ENCODE data around the gene FOXP3. TPM values are rescaled to one million over a fixed set of nuclear protein-coding genes. Genes with fewer than 3 reads are reported as not detected.

FOXP3 gene
- total RNA-seq, 1 experiment from 2014 or later, result 0.26 TPM

DNA sequence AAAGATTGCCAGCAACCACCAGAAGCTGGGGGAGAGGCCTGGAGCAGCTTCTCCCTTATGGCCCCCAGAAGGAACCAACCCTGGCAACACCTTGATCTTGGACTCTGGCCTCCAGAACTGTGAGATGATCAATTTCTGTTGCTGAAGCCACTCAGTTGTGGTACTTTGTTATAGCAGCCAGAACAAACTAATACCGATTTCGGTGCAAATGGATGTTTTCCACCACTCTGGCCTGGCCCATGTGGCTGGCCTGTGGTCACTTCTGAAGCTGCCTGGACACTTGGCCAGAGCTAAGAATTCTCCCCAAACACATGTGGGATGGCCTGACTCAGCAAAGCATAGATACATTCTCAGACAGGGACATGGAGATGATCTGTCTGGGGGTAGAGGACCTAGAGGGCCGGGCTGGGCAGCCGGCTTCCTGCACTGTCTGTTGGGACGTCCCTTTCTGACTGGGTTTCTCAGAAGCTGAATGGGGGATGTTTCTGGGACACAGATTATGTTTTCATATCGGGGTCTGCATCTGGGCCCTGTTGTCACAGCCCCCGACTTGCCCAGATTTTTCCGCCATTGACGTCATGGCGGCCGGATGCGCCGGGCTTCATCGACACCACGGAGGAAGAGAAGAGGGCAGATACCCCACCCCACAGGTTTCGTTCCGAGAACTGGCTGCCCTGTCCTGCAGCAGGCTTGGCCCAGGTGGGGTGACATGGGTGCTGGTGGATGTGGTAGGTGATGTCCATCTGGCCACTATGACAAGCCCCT is 4.1 kb downstream of the FOXP3 start:
- DNase-seq (ENCODE audit: low read depth, low spot score), result no peak
- Histone ChIP-seq H3K27ac (ENCODE audit: low read length) (no peak overlapping the region), H3K9me3 (ENCODE audit: control insufficient read depth, insufficient read depth, low read depth, low read length) (no peaks in the 10 kb centered on the region), H3K4me3 (ENCODE audit: low read depth in 2 of 2, low read length in 2 of 2) (no peak overlapping the region), H3K4me1 (ENCODE audit: control insufficient read depth, insufficient read depth, low read length) (no peaks in the 10 kb centered on the region), H3K27me3 (ENCODE audit: control insufficient read depth, insufficient read depth, low read length) (no peaks in the 10 kb centered on the region), H3K36me3 (ENCODE audit: control insufficient read depth, insufficient read depth, low read length) (no peaks in the 10 kb centered on the region)
- intact Hi-C loops (cut with micrococcal nuclease; ENCODE audit: unreplicated experiment) (no loop called here), in situ Hi-C loops (cut with HindIII; ENCODE audit: low pct_unique_long_range_greater_than_20kb, low sequenced_read_pairs) (no loop called here)
- CTCF ChIA-PET, result no interaction called here
- POLR2A ChIA-PET, result no interaction called here
- no TSS peak for BruUV-seq (replicated peaks)
- ATAC-seq, result no peak
- TF ChIP-seq TCF7L2 (IDR thresholded peaks at IDR 0.05; ENCODE audit: low read depth, low read length) (no peak), POLR2AphosphoS5 (IDR thresholded peaks at IDR 0.05; ENCODE audit: low read depth, low read length) (no peak), SIN3A (IDR thresholded peaks at IDR 0.05; ENCODE audit: borderline replicate concordance, insufficient read depth, low read depth, low read length) (no peak)
- TF ChIP-seq, protein P1, sequence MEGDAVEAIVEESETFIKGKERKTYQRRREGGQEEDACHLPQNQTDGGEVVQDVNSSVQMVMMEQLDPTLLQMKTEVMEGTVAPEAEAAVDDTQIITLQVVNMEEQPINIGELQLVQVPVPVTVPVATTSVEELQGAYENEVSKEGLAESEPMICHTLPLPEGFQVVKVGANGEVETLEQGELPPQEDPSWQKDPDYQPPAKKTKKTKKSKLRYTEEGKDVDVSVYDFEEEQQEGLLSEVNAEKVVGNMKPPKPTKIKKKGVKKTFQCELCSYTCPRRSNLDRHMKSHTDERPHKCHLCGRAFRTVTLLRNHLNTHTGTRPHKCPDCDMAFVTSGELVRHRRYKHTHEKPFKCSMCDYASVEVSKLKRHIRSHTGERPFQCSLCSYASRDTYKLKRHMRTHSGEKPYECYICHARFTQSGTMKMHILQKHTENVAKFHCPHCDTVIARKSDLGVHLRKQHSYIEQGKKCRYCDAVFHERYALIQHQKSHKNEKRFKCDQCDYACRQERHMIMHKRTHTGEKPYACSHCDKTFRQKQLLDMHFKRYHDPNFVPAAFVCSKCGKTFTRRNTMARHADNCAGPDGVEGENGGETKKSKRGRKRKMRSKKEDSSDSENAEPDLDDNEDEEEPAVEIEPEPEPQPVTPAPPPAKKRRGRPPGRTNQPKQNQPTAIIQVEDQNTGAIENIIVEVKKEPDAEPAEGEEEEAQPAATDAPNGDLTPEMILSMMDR (IDR thresholded peaks at IDR 0.05), result no peak
- TF ChIP-seq, protein P2, sequence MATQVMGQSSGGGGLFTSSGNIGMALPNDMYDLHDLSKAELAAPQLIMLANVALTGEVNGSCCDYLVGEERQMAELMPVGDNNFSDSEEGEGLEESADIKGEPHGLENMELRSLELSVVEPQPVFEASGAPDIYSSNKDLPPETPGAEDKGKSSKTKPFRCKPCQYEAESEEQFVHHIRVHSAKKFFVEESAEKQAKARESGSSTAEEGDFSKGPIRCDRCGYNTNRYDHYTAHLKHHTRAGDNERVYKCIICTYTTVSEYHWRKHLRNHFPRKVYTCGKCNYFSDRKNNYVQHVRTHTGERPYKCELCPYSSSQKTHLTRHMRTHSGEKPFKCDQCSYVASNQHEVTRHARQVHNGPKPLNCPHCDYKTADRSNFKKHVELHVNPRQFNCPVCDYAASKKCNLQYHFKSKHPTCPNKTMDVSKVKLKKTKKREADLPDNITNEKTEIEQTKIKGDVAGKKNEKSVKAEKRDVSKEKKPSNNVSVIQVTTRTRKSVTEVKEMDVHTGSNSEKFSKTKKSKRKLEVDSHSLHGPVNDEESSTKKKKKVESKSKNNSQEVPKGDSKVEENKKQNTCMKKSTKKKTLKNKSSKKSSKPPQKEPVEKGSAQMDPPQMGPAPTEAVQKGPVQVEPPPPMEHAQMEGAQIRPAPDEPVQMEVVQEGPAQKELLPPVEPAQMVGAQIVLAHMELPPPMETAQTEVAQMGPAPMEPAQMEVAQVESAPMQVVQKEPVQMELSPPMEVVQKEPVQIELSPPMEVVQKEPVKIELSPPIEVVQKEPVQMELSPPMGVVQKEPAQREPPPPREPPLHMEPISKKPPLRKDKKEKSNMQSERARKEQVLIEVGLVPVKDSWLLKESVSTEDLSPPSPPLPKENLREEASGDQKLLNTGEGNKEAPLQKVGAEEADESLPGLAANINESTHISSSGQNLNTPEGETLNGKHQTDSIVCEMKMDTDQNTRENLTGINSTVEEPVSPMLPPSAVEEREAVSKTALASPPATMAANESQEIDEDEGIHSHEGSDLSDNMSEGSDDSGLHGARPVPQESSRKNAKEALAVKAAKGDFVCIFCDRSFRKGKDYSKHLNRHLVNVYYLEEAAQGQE (IDR thresholded peaks at IDR 0.05; ENCODE audit: insufficient read depth in 1 of 2, low read depth in 2 of 2, low read length in 1 of 2), result no peak

GRCh38 chrX:49258749-49259124 is 5.8 kb downstream of the FOXP3 start:
- TF ChIP-seq SIN3A (IDR thresholded peaks at IDR 0.05; ENCODE audit: borderline replicate concordance, insufficient read depth, low read depth, low read length) (no peak), POLR2AphosphoS5 (IDR thresholded peaks at IDR 0.05; ENCODE audit: low read depth, low read length) (no peak), TCF7L2 (IDR thresholded peaks at IDR 0.05; ENCODE audit: low read depth, low read length) (no peak)
- TF ChIP-seq, protein P1 (IDR thresholded peaks at IDR 0.05), result no peak
- TF ChIP-seq, protein P2 (IDR thresholded peaks at IDR 0.05; ENCODE audit: insufficient read depth in 1 of 2, low read depth in 2 of 2, low read length in 1 of 2), result no peak
- Histone ChIP-seq H3K36me3 (ENCODE audit: control insufficient read depth, insufficient read depth, low read length) (no peaks in the 10 kb centered on the region), H3K9me3 (ENCODE audit: control insufficient read depth, insufficient read depth, low read depth, low read length) (no peaks in the 10 kb centered on the region), H3K27ac (ENCODE audit: low read length) (no peak overlapping the region), H3K4me1 (ENCODE audit: control insufficient read depth, insufficient read depth, low read length) (no peaks in the 10 kb centered on the region), H3K4me3 (ENCODE audit: low read depth in 2 of 2, low read length in 2 of 2) (no peak overlapping the region), H3K27me3 (ENCODE audit: control insufficient read depth, insufficient read depth, low read length) (no peaks in the 10 kb centered on the region)
- CTCF ChIA-PET, result no interaction called here
- ATAC-seq (no peak), DNase-seq (ENCODE audit: low read depth, low spot score) (no peak)
- POLR2A ChIA-PET, result no interaction called here
- in situ Hi-C loops (cut with HindIII; ENCODE audit: low pct_unique_long_range_greater_than_20kb, low sequenced_read_pairs) (no loop called here), intact Hi-C loops (cut with micrococcal nuclease; ENCODE audit: unreplicated experiment) (no loop called here)
- no TSS peak for BruUV-seq (replicated peaks)
